ENCODE measurements around the gene TRAF3IP1. TPM values are rescaled to one million over a fixed set of nuclear protein-coding genes. Genes with fewer than 3 reads are reported as not detected.

Gene TRAF3IP1
- total and polyA plus RNA-seq, 2 of the 13 experiments (the other 11 are each of a cell fraction or from before 2014, with no cell fraction given) = 4.1 to 12.9 TPM

DNA sequence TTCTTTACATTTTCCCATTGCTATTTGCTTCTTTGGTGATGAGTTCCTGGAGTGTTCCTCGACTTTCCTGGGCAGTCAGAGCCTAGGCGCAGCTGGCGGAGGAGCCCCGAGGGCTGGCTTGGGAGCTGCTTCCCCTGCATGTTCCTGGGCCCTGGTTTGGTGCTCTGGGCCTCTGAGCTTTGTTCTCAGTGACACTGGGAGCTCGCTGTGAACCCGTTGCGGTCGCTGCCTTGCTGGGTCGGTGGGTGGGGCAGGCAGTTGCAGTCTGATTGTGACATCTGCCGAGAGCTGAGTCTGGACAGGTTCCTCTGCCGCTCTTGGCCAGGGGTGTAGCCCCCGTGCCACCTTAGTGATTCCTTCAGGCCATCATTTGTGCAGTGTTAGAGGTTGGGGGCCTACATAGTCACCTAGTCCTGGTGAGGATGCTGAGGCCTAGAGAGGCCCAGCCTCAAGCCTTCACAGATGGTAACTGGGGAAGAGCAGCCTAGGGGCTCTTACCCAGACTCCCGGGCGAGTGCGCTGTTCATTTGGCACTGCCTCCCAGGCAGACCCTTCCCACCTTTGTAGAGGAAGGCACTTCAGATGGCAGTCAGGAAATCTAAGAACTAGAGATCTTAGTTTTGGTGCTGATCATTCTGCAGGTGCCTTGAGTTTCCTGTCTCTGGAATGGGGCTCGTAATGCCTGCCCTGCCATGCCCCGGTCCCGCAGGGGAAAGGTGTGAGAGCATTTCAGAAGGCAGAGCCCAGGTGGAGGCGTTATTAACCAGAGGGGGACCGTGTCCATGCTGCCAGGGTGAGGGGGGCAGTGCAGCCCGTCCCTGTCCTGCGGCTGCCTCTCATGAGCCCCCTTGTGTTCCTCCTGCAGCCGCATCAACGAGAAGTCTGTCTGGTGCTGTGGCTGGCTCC, 114.8 kb downstream of the TRAF3IP1 start (continued):
- TF ChIP-seq TCF12 (IDR thresholded peaks at IDR 0.05) (no peak), TCF12 (CRISPR knock-in tag; IDR thresholded peaks at IDR 0.05) (no peak), TOE1 (CRISPR knock-in tag; IDR thresholded peaks at IDR 0.05) (no peak), SP4 (CRISPR knock-in tag; IDR thresholded peaks at IDR 0.05) (no peak), ZZZ3 (CRISPR knock-in tag; IDR thresholded peaks at IDR 0.05; ENCODE audit: borderline replicate concordance) (no peak), ZNF331 (CRISPR knock-in tag; IDR thresholded peaks at IDR 0.05) (peak; percentile 24; the same call in 1 of the 2 replicates), AKAP8 (CRISPR knock-in tag; IDR thresholded peaks at IDR 0.05) (no peak), NCOA2 (CRISPR knock-in tag; IDR thresholded peaks at IDR 0.05) (no peak; the same call in 1 of the 2 replicates), SAP130 (CRISPR knock-in tag; IDR thresholded peaks at IDR 0.05; ENCODE audit: low read depth) (peak; percentile 74), ZSCAN30 (CRISPR knock-in tag; IDR thresholded peaks at IDR 0.05) (no peak), MAFK (conservative IDR thresholded peaks at IDR 0.05 in 1 of 2, IDR thresholded peaks at IDR 0.05 in 1 of 2; ENCODE audit: low read length in 2 of 2) (no peak), AGO2 (optimal IDR thresholded peaks at IDR 0.05; ENCODE audit: low read depth, low read length) (no peak), ZNF879 (CRISPR knock-in tag; IDR thresholded peaks at IDR 0.05) (no peak), ZKSCAN1 (IDR thresholded peaks at IDR 0.05; ENCODE audit: low read length) (no peak), ISL2 (CRISPR knock-in tag; IDR thresholded peaks at IDR 0.05) (no peak; the same call in 1 of the 2 replicates), ZNF607 (CRISPR knock-in tag; IDR thresholded peaks at IDR 0.05; ENCODE audit: borderline replicate concordance) (no peak), ATF7 (IDR thresholded peaks at IDR 0.05) (no peak), ATF7 (CRISPR knock-in tag; IDR thresholded peaks at IDR 0.05) (no peak), ZNF292 (CRISPR knock-in tag; IDR thresholded peaks at IDR 0.05; ENCODE audit: borderline replicate concordance, low read depth) (peak; percentile 94), HOXA7 (CRISPR knock-in tag; IDR thresholded peaks at IDR 0.05) (no peak), ZNF546 (CRISPR knock-in tag; conservative IDR thresholded peaks at IDR 0.05) (no peak)
- TF ChIP-seq, protein P1, sequence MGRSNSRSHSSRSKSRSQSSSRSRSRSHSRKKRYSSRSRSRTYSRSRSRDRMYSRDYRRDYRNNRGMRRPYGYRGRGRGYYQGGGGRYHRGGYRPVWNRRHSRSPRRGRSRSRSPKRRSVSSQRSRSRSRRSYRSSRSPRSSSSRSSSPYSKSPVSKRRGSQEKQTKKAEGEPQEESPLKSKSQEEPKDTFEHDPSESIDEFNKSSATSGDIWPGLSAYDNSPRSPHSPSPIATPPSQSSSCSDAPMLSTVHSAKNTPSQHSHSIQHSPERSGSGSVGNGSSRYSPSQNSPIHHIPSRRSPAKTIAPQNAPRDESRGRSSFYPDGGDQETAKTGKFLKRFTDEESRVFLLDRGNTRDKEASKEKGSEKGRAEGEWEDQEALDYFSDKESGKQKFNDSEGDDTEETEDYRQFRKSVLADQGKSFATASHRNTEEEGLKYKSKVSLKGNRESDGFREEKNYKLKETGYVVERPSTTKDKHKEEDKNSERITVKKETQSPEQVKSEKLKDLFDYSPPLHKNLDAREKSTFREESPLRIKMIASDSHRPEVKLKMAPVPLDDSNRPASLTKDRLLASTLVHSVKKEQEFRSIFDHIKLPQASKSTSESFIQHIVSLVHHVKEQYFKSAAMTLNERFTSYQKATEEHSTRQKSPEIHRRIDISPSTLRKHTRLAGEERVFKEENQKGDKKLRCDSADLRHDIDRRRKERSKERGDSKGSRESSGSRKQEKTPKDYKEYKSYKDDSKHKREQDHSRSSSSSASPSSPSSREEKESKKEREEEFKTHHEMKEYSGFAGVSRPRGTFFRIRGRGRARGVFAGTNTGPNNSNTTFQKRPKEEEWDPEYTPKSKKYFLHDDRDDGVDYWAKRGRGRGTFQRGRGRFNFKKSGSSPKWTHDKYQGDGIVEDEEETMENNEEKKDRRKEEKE (IDR thresholded peaks at IDR 0.05) = no peak
- TF ChIP-seq, protein P2, sequence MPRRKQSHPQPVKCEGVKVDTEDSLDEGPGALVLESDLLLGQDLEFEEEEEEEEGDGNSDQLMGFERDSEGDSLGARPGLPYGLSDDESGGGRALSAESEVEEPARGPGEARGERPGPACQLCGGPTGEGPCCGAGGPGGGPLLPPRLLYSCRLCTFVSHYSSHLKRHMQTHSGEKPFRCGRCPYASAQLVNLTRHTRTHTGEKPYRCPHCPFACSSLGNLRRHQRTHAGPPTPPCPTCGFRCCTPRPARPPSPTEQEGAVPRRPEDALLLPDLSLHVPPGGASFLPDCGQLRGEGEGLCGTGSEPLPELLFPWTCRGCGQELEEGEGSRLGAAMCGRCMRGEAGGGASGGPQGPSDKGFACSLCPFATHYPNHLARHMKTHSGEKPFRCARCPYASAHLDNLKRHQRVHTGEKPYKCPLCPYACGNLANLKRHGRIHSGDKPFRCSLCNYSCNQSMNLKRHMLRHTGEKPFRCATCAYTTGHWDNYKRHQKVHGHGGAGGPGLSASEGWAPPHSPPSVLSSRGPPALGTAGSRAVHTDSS (CRISPR knock-in tag; conservative IDR thresholded peaks at IDR 0.05) = no peak
- TF ChIP-seq, protein P3, sequence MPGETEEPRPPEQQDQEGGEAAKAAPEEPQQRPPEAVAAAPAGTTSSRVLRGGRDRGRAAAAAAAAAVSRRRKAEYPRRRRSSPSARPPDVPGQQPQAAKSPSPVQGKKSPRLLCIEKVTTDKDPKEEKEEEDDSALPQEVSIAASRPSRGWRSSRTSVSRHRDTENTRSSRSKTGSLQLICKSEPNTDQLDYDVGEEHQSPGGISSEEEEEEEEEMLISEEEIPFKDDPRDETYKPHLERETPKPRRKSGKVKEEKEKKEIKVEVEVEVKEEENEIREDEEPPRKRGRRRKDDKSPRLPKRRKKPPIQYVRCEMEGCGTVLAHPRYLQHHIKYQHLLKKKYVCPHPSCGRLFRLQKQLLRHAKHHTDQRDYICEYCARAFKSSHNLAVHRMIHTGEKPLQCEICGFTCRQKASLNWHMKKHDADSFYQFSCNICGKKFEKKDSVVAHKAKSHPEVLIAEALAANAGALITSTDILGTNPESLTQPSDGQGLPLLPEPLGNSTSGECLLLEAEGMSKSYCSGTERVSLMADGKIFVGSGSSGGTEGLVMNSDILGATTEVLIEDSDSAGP (CRISPR knock-in tag; IDR thresholded peaks at IDR 0.05; ENCODE audit: borderline replicate concordance) = peak; percentile 61; the same call in 1 of the 2 replicates
